GM12878 (cell line): Measurements from ENCODE around the gene CDC14B. TPM values are rescaled to one million over a fixed set of nuclear protein-coding genes. Genes with fewer than 3 reads are reported as not detected.
A peak's percentile ranks its signal among the peaks of the same experiment; 100 is the strongest.

Experiments used
- ASH2L ChIP-seq: fragments of 300-600, 200-600 bp; sonication (generic); IDR thresholded peaks from 2 replicates; pipeline ENCODE4 v1.6.1; 2017; ENCODE audit warnings: low read depth, mild to moderate bottlenecking, borderline replicate concordance
- IRF4 ChIP-seq: IDR thresholded peaks from 2 replicates; pipeline ENCODE4 v1.6.1; 2011; ENCODE audit warnings: low read depth, low read length
- KLF5 ChIP-seq: fragments of 450-650 bp; IDR thresholded peaks from 2 replicates; pipeline ENCODE4 v1.6.1; 2014; ENCODE audit warnings: mild to moderate bottlenecking; ENCODE audit not compliant: partially characterized antibody
- RUNX3 ChIP-seq: IDR thresholded peaks from 2 replicates; pipeline ENCODE4 v1.6.1; 2012; ENCODE audit warnings: low read length, inconsistent platforms
- ZBED1 ChIP-seq: IDR thresholded peaks from 2 replicates; pipeline ENCODE4 v1.6.1; 2016; ENCODE audit warnings: borderline replicate concordance
- polyA plus RNA-seq, 11 experiments: library from polyadenylated mRNA; depleted of rRNA in 4 of 11; unstranded in 6 of 11; stranded (reverse) in 5 of 11; fragments of >200 nt; fragmentation: Nextera tagmentation in 4 of 11; fragmentation: Illumina TruSeq in 1 of 11; extraction: Ambion mirVana in 4 of 11; extraction: Trizol in 1 of 11; gene quantifications; 1 replicate in 1 of 11; 2 replicates in 10 of 11; pipeline versions ENCODE4 v1.2.1 to v1.2.3, GENCODE V29; 2011 to 2016; ENCODE audit warnings: inconsistent platforms in 2 of 11, missing spikeins in 2 of 11, low read depth in 1 of 11
- total RNA-seq, 4 experiments: library from RNA; depleted of rRNA in 3 of 4; stranded (reverse); fragments of >200 nt in 3 of 4; fragmentation: Illumina TruSeq in 1 of 4; extraction: Trizol in 1 of 4; gene quantifications; 2 replicates each; pipeline versions ENCODE4 v1.2.1 to v1.2.3, GENCODE V29; 2013 to 2021
- TF ChIP-seq, protein P1 (sequence below): fragments of 450-650 bp; IDR thresholded peaks from 2 replicates; pipeline ENCODE4 v1.6.1; 2017; ENCODE audit warnings: mild to moderate bottlenecking, moderate library complexity
- TF ChIP-seq, protein P2 (sequence below): fragments of 450-650 bp; IDR thresholded peaks from 2 replicates; pipeline ENCODE4 v1.6.1; 2014; ENCODE audit warnings: mild to moderate bottlenecking

Gene CDC14B
- total and polyA plus RNA-seq, 10 of the 15 experiments (the other 5 are each of a cell fraction or from before 2014, with no cell fraction given) = 3.7 to 11.7 (median 6.2) TPM

DNA sequence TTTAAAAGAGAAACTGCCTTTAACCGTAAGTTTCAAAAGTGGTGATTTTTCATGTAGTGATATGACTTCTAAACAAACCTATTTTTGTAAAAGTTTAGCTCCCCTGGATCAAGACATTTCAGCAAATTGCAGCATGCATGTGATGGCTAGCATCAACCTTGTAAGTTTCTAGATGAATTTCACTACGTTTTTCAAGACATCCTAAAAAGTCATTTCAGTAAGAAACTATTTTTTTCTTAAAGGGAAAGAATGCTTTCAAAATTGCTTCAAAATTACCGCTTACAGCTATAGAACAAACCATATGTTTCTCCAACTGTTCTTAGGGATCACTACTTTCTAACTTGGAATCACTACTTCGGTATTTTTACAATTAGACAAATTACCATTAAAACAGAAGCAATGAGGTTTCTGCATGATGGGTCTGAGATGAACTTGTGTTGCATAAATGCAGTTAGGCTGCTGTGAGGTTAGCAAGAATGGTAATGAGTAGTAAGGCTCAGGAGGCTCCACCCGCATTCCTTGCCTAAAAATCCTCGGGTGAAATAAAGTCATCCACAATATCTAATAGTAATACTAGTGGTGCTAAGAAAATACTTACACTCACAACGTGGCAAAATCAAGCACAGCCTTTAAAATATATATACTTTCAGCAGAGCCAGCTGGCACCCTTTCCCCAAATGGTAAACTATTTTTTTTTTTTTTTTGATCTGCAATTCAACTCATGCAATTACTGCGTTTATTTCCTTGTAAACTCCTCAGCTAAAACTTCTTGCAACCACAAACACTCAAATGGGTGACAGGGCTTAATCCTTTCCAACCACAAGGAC lies 53.8 kb downstream of the CDC14B start (continued):
- TF ChIP-seq, protein P1, sequence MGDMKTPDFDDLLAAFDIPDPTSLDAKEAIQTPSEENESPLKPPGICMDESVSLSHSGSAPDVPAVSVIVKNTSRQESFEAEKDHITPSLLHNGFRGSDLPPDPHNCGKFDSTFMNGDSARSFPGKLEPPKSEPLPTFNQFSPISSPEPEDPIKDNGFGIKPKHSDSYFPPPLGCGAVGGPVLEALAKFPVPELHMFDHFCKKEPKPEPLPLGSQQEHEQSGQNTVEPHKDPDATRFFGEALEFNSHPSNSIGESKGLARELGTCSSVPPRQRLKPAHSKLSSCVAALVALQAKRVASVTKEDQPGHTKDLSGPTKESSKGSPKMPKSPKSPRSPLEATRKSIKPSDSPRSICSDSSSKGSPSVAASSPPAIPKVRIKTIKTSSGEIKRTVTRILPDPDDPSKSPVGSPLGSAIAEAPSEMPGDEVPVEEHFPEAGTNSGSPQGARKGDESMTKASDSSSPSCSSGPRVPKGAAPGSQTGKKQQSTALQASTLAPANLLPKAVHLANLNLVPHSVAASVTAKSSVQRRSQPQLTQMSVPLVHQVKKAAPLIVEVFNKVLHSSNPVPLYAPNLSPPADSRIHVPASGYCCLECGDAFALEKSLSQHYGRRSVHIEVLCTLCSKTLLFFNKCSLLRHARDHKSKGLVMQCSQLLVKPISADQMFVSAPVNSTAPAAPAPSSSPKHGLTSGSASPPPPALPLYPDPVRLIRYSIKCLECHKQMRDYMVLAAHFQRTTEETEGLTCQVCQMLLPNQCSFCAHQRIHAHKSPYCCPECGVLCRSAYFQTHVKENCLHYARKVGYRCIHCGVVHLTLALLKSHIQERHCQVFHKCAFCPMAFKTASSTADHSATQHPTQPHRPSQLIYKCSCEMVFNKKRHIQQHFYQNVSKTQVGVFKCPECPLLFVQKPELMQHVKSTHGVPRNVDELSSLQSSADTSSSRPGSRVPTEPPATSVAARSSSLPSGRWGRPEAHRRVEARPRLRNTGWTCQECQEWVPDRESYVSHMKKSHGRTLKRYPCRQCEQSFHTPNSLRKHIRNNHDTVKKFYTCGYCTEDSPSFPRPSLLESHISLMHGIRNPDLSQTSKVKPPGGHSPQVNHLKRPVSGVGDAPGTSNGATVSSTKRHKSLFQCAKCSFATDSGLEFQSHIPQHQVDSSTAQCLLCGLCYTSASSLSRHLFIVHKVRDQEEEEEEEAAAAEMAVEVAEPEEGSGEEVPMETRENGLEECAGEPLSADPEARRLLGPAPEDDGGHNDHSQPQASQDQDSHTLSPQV = no peak
- TF ChIP-seq, protein P2, sequence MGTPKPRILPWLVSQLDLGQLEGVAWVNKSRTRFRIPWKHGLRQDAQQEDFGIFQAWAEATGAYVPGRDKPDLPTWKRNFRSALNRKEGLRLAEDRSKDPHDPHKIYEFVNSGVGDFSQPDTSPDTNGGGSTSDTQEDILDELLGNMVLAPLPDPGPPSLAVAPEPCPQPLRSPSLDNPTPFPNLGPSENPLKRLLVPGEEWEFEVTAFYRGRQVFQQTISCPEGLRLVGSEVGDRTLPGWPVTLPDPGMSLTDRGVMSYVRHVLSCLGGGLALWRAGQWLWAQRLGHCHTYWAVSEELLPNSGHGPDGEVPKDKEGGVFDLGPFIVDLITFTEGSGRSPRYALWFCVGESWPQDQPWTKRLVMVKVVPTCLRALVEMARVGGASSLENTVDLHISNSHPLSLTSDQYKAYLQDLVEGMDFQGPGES = no peak
- TF ChIP-seq KLF5 (no peak), ZBED1 (no peak), ASH2L (no peak), IRF4 (no peak), RUNX3 (peak; percentile 32; the same call in 1 of the 2 replicates)
